Raji (cell line): Measurements from ENCODE around the gene IQCH.

Experiments used
- POLR2A ChIP-seq: IDR thresholded peaks from 2 replicates; pipeline ENCODE4 v1.6.1; 2011; ENCODE audit warnings: low read depth, low read length, control low read depth; ENCODE audit not compliant: insufficient read depth

IQCH gene

DNA sequence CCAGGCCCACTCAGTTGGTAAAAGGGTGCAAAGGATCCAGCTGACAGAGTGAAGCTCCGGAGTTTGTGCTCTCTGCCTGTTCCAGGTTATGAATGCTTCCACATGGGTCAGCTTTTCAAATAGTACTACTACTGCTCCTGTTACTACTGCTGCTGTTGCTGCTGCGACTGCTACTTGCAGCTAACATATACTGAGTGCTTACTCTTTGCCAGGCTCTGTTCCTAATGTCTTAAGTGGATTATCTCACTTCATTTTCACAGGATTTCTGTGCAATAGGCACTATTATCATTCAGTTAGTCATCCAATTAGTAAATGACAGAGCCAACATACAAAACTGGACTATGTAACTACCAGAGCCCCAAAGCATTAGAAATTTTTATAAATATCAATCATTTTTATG lies 106.5 kb downstream of the IQCH start:
- no peak for TF ChIP-seq POLR2A

- TF ChIP-seq POLR2A: no peak
Measured at GRCh38 chr15:67365994-67366393, 111.4 kb downstream of the IQCH start.

GRCh38 chr15:67366904-67367303 lies 112.3 kb downstream of the IQCH start:
- no peak for TF ChIP-seq POLR2A

GRCh38 chr15:67369359-67369998 lies 114.9 kb downstream of the IQCH start:
- no peak for TF ChIP-seq POLR2A

DNA sequence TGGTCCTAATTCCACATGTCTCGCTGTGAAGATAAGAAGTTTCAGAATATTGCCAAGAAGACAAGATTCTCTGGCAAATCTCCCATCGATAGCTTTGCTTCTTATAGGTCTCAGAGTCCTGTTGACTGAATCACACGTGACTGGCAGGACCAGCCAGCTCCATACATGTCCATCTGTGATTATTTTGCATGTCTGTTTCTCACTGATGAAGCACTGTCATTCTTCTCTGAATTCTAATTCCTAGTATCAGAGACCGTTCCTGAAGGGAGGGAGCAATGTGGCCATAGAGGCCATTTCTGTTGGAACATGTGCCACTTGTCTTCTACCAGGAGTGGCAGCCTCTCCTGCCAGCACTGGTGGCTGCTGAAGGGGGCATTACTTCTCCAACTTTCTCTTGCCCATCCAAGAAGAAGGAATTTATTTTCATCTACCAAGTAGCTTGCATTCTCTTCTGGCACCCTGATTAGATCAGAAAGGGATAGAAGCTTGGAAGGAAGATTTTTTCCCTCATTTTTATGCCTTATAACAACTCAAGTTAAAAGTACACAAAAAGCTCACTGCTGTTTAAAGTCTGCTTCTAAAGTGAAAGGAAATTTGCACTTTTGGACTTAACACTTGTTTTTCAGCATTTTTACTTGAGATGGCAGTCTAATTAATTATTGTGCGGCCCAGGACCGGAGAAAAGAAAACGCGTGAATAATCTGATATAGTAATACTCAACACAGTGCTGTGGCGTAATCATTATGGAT lies 115.8 kb downstream of the IQCH start:
- no peak for TF ChIP-seq POLR2A

GRCh38 chr15:67372543-67372942 lies 118.0 kb downstream of the IQCH start:
- no peak for TF ChIP-seq POLR2A

DNA sequence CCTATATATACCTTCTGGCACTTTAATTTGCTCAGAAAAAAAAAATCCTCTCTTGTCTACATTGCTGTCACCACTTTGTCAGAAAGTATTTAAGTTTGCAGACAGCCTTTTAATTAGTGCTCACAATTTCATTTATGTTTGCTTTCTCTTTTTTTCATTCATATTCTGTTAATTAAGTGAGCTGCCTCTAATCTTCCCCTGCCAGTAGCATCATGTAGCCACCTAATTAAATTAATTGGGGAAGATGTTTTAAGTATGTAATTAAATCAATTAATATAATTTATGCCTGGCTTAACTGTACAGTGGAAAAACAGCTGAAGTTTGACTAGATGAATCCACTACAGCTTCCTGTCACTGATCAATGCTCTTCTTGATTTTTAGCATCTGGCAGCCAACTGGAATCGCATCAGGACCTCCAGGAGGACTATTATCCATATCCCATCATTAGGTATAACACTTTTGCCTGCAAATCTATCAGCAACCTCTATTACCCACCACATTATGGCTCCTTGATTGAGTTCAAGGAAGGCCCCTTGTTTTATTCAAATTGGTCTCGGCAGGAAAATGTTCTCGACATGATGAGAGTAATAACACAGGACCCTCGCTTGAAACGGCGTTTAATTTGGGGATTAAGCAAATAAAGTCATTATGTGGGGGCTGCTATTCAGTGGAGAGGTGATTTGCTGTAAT lies 118.5 kb downstream of the IQCH start:
- no peak for TF ChIP-seq POLR2A

DNA sequence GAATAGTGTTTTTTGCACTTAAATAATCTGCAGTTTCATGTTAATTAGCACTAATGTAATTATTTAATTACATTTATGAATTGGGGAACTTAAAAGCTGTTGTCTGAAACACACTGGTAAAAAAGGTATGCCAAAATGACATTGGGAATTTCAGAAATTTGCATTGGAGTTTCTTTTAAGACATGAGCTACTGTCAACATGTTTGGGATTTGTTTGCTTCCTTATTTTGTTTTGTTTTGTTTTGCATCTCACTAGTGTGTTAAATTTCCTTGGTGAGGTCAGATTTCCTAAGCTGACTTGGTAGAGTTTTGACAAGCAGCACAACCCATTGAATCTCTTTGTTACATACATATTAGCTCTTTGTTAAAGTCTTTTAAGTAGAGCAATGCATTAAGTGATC lies 119.4 kb downstream of the IQCH start:
- no peak for TF ChIP-seq POLR2A

DNA sequence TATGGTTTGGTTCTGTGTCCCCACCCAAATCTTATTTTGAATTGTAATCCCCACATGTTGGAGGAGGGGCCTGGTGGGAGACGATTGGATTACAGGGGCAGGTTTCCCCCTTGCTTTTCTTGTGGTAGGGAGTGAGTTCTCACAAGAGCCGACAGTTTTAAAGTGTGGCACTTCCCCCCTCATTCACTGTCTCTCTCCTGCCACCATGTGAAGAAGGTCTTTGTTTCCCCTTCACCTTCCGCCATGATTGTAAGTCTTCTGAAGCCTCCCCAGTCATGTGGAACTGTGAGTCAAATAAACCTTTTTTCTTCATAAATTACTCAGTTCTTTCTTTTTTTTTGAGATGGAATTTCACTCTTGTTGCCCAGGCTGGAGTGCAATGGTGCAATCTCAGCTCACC lies 124.9 kb downstream of the IQCH start:
- TF ChIP-seq POLR2A: no peak

- no peak for TF ChIP-seq POLR2A
Measured at GRCh38 chr15:67380921-67381320, 126.3 kb downstream of the IQCH start.

- no peak for TF ChIP-seq POLR2A
Measured at GRCh38 chr15:67381416-67382045, 126.9 kb downstream of the IQCH start.

- TF ChIP-seq POLR2A: no peak
Measured at GRCh38 chr15:67382723-67383122, 128.1 kb downstream of the IQCH start.

DNA sequence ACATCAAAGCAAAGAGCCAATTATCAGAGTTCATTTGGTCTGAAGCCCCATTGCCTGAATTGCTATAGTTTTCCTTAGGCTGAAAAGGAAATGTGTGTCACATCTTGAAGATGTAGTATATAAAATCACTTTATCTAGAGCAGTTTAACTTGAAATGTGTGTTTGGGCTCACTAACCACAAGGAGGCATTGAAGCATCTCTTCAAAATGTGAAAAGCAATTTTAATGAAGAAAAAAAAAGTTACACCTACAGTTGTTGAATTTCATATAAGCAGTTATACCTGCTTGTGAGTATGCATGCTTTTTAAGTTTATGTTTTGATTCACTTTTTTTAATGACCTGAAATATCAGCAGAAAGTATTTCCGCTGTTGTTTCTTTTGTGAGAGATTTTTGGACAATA lies 129.3 kb downstream of the IQCH start:
- TF ChIP-seq POLR2A: no peak

DNA sequence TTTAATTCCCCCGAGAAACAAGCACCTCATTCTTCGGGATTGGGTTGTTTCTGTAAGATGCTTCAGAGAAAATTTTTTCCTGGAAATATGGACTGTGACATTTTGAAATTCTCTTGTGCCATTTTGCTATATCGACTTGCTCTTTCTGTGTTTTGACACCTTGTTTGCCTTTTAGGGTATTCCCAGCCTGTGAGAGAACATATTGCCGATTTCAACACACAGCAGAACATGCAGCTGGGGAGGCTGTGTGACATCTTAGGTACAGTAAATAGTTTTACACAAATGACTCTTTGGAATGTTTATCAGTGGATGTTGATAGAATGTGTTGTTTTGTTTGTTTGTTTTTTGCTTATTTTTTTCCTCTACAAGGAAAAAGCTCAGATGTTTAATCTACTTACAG lies 130.2 kb downstream of the IQCH start:
- TF ChIP-seq POLR2A: no peak

GRCh38 chr15:67385971-67386370 lies 131.4 kb downstream of the IQCH start:
- no peak for TF ChIP-seq POLR2A

GRCh38 chr15:67386947-67387346 lies 132.4 kb downstream of the IQCH start:
- no peak for TF ChIP-seq POLR2A
